ENCODE measurements around the gene SUPT3H. TPM values are rescaled to one million over a fixed set of nuclear protein-coding genes. Genes with fewer than 3 reads are reported as not detected.

Gene SUPT3H
- total and polyA plus RNA-seq, 2 donors: 5.5 to 11.9 TPM

- no peak for DNase-seq (ENCODE audit: low read depth in 6 of 9, low spot score in 9 of 9)
- Histone ChIP-seq H3K9me3 (ENCODE audit: control insufficient read depth in 2 of 2, insufficient read depth in 1 of 2, low read length in 1 of 2) (no peaks in the 10 kb centered on the region), H3K4me3 (ENCODE audit: low read length in 2 of 2) (no peak overlapping the region), H3K36me3 (ENCODE audit: control insufficient read depth in 2 of 2, insufficient read depth in 2 of 2, low read length in 1 of 2) (no peaks in the 10 kb centered on the region), H3K27me3 (ENCODE audit: control insufficient read depth in 2 of 2, insufficient read depth in 1 of 2, low read length in 1 of 2) (no peaks in the 10 kb centered on the region), H3K27ac (ENCODE audit: low read depth in 1 of 2, low read length in 1 of 2) (no peak overlapping the region), H3K4me1 (ENCODE audit: control insufficient read depth in 2 of 2, insufficient read depth in 2 of 2, low read length in 2 of 2) (peaks cover 0 to 4% of the 10 kb centered on the region in 2 donors)
- WGBS: 96% methylated on average over 6 of the region's 6 CpGs
Measured at GRCh38 chr6:44826025-44826676, 551.6 kb downstream of the SUPT3H start.

GRCh38 chr6:44825273-44825672, 552.5 kb downstream of the SUPT3H start:
- Histone ChIP-seq H3K4me3 (ENCODE audit: low read length in 2 of 2) (no peak overlapping the region), H3K9me3 (ENCODE audit: control insufficient read depth in 2 of 2, insufficient read depth in 1 of 2, low read length in 1 of 2) (no peaks in the 10 kb centered on the region), H3K27ac (ENCODE audit: low read depth in 1 of 2, low read length in 1 of 2) (no peak overlapping the region), H3K4me1 (ENCODE audit: control insufficient read depth in 2 of 2, insufficient read depth in 2 of 2, low read length in 2 of 2) (peaks cover 0 to 4% of the 10 kb centered on the region in 2 donors), H3K36me3 (ENCODE audit: control insufficient read depth in 2 of 2, insufficient read depth in 2 of 2, low read length in 1 of 2) (no peaks in the 10 kb centered on the region), H3K27me3 (ENCODE audit: control insufficient read depth in 2 of 2, insufficient read depth in 1 of 2, low read length in 1 of 2) (no peaks in the 10 kb centered on the region)
- DNase-seq (ENCODE audit: low read depth in 6 of 9, low spot score in 9 of 9): no peak
- 96% methylated on average over 2 of the region's 2 CpGs for WGBS

GRCh38 chr6:44824567-44824966, 553.2 kb downstream of the SUPT3H start:
- Histone ChIP-seq H3K4me1 (ENCODE audit: control insufficient read depth in 2 of 2, insufficient read depth in 2 of 2, low read length in 2 of 2) (peaks cover 0 to 4% of the 10 kb centered on the region in 2 donors), H3K27me3 (ENCODE audit: control insufficient read depth in 2 of 2, insufficient read depth in 1 of 2, low read length in 1 of 2) (no peaks in the 10 kb centered on the region), H3K27ac (ENCODE audit: low read depth in 1 of 2, low read length in 1 of 2) (no peak overlapping the region), H3K36me3 (ENCODE audit: control insufficient read depth in 2 of 2, insufficient read depth in 2 of 2, low read length in 1 of 2) (no peaks in the 10 kb centered on the region), H3K4me3 (ENCODE audit: low read length in 2 of 2) (no peak overlapping the region), H3K9me3 (ENCODE audit: control insufficient read depth in 2 of 2, insufficient read depth in 1 of 2, low read length in 1 of 2) (no peaks in the 10 kb centered on the region)
- DNase-seq (ENCODE audit: low read depth in 6 of 9, low spot score in 9 of 9): no peak

- 99% methylated on average over 3 of the region's 3 CpGs for WGBS
- H3K27ac ChIP-seq (ENCODE audit: low read depth in 1 of 2, low read length in 1 of 2): no peak overlapping the region
- no peaks in the 10 kb centered on the region for H3K36me3 ChIP-seq (ENCODE audit: control insufficient read depth in 2 of 2, insufficient read depth in 2 of 2, low read length in 1 of 2)
- DNase-seq (ENCODE audit: low read depth in 6 of 9, low spot score in 9 of 9): no peak
- no peaks in the 10 kb centered on the region for H3K4me1 ChIP-seq (ENCODE audit: control insufficient read depth in 2 of 2, insufficient read depth in 2 of 2, low read length in 2 of 2)
- no peaks in the 10 kb centered on the region for H3K27me3 ChIP-seq (ENCODE audit: control insufficient read depth in 2 of 2, insufficient read depth in 1 of 2, low read length in 1 of 2)
- H3K4me3 ChIP-seq (ENCODE audit: low read length in 2 of 2): no peak overlapping the region
- no peaks in the 10 kb centered on the region for H3K9me3 ChIP-seq (ENCODE audit: control insufficient read depth in 2 of 2, insufficient read depth in 1 of 2, low read length in 1 of 2)
Measured at GRCh38 chr6:44820759-44821158, 557.0 kb downstream of the SUPT3H start.

GRCh38 chr6:44820321-44820720, 557.4 kb downstream of the SUPT3H start:
- no peak overlapping the region for H3K27ac ChIP-seq (ENCODE audit: low read depth in 1 of 2, low read length in 1 of 2)
- H3K4me1 ChIP-seq (ENCODE audit: control insufficient read depth in 2 of 2, insufficient read depth in 2 of 2, low read length in 2 of 2): no peaks in the 10 kb centered on the region
- no peaks in the 10 kb centered on the region for H3K27me3 ChIP-seq (ENCODE audit: control insufficient read depth in 2 of 2, insufficient read depth in 1 of 2, low read length in 1 of 2)
- DNase-seq (ENCODE audit: low read depth in 6 of 9, low spot score in 9 of 9): no peak
- WGBS: 96% methylated on average over 2 of the region's 2 CpGs
- no peaks in the 10 kb centered on the region for H3K9me3 ChIP-seq (ENCODE audit: control insufficient read depth in 2 of 2, insufficient read depth in 1 of 2, low read length in 1 of 2)
- no peak overlapping the region for H3K4me3 ChIP-seq (ENCODE audit: low read length in 2 of 2)
- H3K36me3 ChIP-seq (ENCODE audit: control insufficient read depth in 2 of 2, insufficient read depth in 2 of 2, low read length in 1 of 2): no peaks in the 10 kb centered on the region

GRCh38 chr6:44811456-44811855, 566.3 kb downstream of the SUPT3H start:
- Histone ChIP-seq H3K4me3 (ENCODE audit: low read length in 2 of 2) (no peak overlapping the region), H3K27me3 (ENCODE audit: control insufficient read depth in 2 of 2, insufficient read depth in 1 of 2, low read length in 1 of 2) (no peaks in the 10 kb centered on the region), H3K9me3 (ENCODE audit: control insufficient read depth in 2 of 2, insufficient read depth in 1 of 2, low read length in 1 of 2) (no peaks in the 10 kb centered on the region), H3K36me3 (ENCODE audit: control insufficient read depth in 2 of 2, insufficient read depth in 2 of 2, low read length in 1 of 2) (no peaks in the 10 kb centered on the region), H3K27ac (ENCODE audit: low read depth in 1 of 2, low read length in 1 of 2) (no peak overlapping the region), H3K4me1 (ENCODE audit: control insufficient read depth in 2 of 2, insufficient read depth in 2 of 2, low read length in 2 of 2) (peaks cover 0 to 3% of the 10 kb centered on the region in 2 donors)
- no peak for DNase-seq (ENCODE audit: low read depth in 6 of 9, low spot score in 9 of 9)

- no peaks in the 10 kb centered on the region for H3K9me3 ChIP-seq (ENCODE audit: control insufficient read depth in 2 of 2, insufficient read depth in 1 of 2, low read length in 1 of 2)
- no peaks in the 10 kb centered on the region for H3K27me3 ChIP-seq (ENCODE audit: control insufficient read depth in 2 of 2, insufficient read depth in 1 of 2, low read length in 1 of 2)
- no peak overlapping the region for H3K4me3 ChIP-seq (ENCODE audit: low read length in 2 of 2)
- no peaks in the 10 kb centered on the region for H3K36me3 ChIP-seq (ENCODE audit: control insufficient read depth in 2 of 2, insufficient read depth in 2 of 2, low read length in 1 of 2)
- peak in 1 of 9 donors; percentile 15 for DNase-seq (ENCODE audit: low read depth in 6 of 9, low spot score in 9 of 9)
- no peak overlapping the region for H3K27ac ChIP-seq (ENCODE audit: low read depth in 1 of 2, low read length in 1 of 2)
- peaks cover 0 to 3% of the 10 kb centered on the region in 2 donors for H3K4me1 ChIP-seq (ENCODE audit: control insufficient read depth in 2 of 2, insufficient read depth in 2 of 2, low read length in 2 of 2)
- 76% methylated on average over 2 of the region's 2 CpGs for WGBS
Measured at GRCh38 chr6:44809258-44809657, 568.5 kb downstream of the SUPT3H start.

- Histone ChIP-seq H3K4me3 (ENCODE audit: low read length in 2 of 2) (no peak overlapping the region), H3K4me1 (ENCODE audit: control insufficient read depth in 2 of 2, insufficient read depth in 2 of 2, low read length in 2 of 2) (peaks cover 0 to 3% of the 10 kb centered on the region in 2 donors), H3K27me3 (ENCODE audit: control insufficient read depth in 2 of 2, insufficient read depth in 1 of 2, low read length in 1 of 2) (no peaks in the 10 kb centered on the region), H3K9me3 (ENCODE audit: control insufficient read depth in 2 of 2, insufficient read depth in 1 of 2, low read length in 1 of 2) (no peaks in the 10 kb centered on the region), H3K27ac (ENCODE audit: low read depth in 1 of 2, low read length in 1 of 2) (no peak overlapping the region), H3K36me3 (ENCODE audit: control insufficient read depth in 2 of 2, insufficient read depth in 2 of 2, low read length in 1 of 2) (no peaks in the 10 kb centered on the region)
- no peak for DNase-seq (ENCODE audit: low read depth in 6 of 9, low spot score in 9 of 9)
- WGBS: 95% methylated on average over 5 of the region's 5 CpGs
Measured at GRCh38 chr6:44808148-44808547, 569.6 kb downstream of the SUPT3H start.

GRCh38 chr6:44806656-44807055, 571.1 kb downstream of the SUPT3H start:
- WGBS: 96% methylated on average over 5 of the region's 5 CpGs
- no peaks in the 10 kb centered on the region for H3K27me3 ChIP-seq (ENCODE audit: control insufficient read depth in 2 of 2, insufficient read depth in 1 of 2, low read length in 1 of 2)
- no peaks in the 10 kb centered on the region for H3K9me3 ChIP-seq (ENCODE audit: control insufficient read depth in 2 of 2, insufficient read depth in 1 of 2, low read length in 1 of 2)
- DNase-seq (ENCODE audit: low read depth in 6 of 9, low spot score in 9 of 9): no peak
- peaks cover 0 to 3% of the 10 kb centered on the region in 2 donors for H3K4me1 ChIP-seq (ENCODE audit: control insufficient read depth in 2 of 2, insufficient read depth in 2 of 2, low read length in 2 of 2)
- no peak overlapping the region for H3K4me3 ChIP-seq (ENCODE audit: low read length in 2 of 2)
- H3K36me3 ChIP-seq (ENCODE audit: control insufficient read depth in 2 of 2, insufficient read depth in 2 of 2, low read length in 1 of 2): no peaks in the 10 kb centered on the region
- no peak overlapping the region for H3K27ac ChIP-seq (ENCODE audit: low read depth in 1 of 2, low read length in 1 of 2)
